ENCODE results near the gene GLP2R.

GLP2R gene

GRCh38 chr17:9828296-9829295, 2.9 kb downstream of the GLP2R start:
- peaks cover 0 to 10% (median 2%) of the 10 kb centered on the region in 5 donors for H3K4me1 ChIP-seq (ENCODE audit: control insufficient read depth in 5 of 5, insufficient read depth in 5 of 5, low read length in 5 of 5)
- no peak overlapping the region for H3K27ac ChIP-seq (ENCODE audit: low read depth, low read length)

GRCh38 chr17:9829343-9829742, 3.6 kb downstream of the GLP2R start:
- peaks cover 0 to 4% (median 0%) of the 10 kb centered on the region in 5 donors for H3K27me3 ChIP-seq (ENCODE audit: control insufficient read depth in 5 of 5, insufficient read depth in 4 of 5, low read length in 5 of 5)
- no peaks in the 10 kb centered on the region for H3K36me3 ChIP-seq (ENCODE audit: control insufficient read depth in 5 of 5, insufficient read depth in 5 of 5, low read length in 5 of 5)
- H3K4me3 ChIP-seq (ENCODE audit: low read depth in 1 of 5, low read length in 5 of 5): no peak overlapping the region
- H3K9me3 ChIP-seq (ENCODE audit: control insufficient read depth in 5 of 5, low read length in 5 of 5): peaks cover 0 to 5% (median 0%) of the 10 kb centered on the region in 5 donors
- H3K9ac ChIP-seq (ENCODE audit: low read length in 5 of 5): no peak overlapping the region
- H3K4me1 ChIP-seq (ENCODE audit: control insufficient read depth in 5 of 5, insufficient read depth in 5 of 5, low read length in 5 of 5): peaks cover 0 to 15% (median 9%) of the 10 kb centered on the region in 5 donors
- no peak overlapping the region for H3K27ac ChIP-seq (ENCODE audit: low read depth, low read length)

More at GRCh38 chr17:9828296-9829295, 2.9 kb downstream of the GLP2R start:
- Histone ChIP-seq H3K36me3 (ENCODE audit: control insufficient read depth in 5 of 5, insufficient read depth in 5 of 5, low read length in 5 of 5) (no peaks in the 10 kb centered on the region), H3K9me3 (ENCODE audit: control insufficient read depth in 5 of 5, low read length in 5 of 5) (peaks cover 0 to 1% (median 0%) of the 10 kb centered on the region in 5 donors), H3K9ac (ENCODE audit: low read length in 5 of 5) (no peak overlapping the region), H3K27me3 (ENCODE audit: control insufficient read depth in 5 of 5, insufficient read depth in 4 of 5, low read length in 5 of 5) (peaks cover 0 to 4% (median 0%) of the 10 kb centered on the region in 5 donors), H3K4me3 (ENCODE audit: low read depth in 1 of 5, low read length in 5 of 5) (no peak overlapping the region)

- H3K9me3 ChIP-seq (ENCODE audit: control insufficient read depth in 5 of 5, low read length in 5 of 5): peaks cover 0 to 5% (median 0%) of the 10 kb centered on the region in 5 donors
- no peak overlapping the region for H3K9ac ChIP-seq (ENCODE audit: low read length in 5 of 5)
- peaks cover 0 to 20% (median 11%) of the 10 kb centered on the region in 5 donors for H3K4me1 ChIP-seq (ENCODE audit: control insufficient read depth in 5 of 5, insufficient read depth in 5 of 5, low read length in 5 of 5)
- no peaks in the 10 kb centered on the region for H3K36me3 ChIP-seq (ENCODE audit: control insufficient read depth in 5 of 5, insufficient read depth in 5 of 5, low read length in 5 of 5)
- H3K4me3 ChIP-seq (ENCODE audit: low read depth in 1 of 5, low read length in 5 of 5): no peak overlapping the region
- H3K27ac ChIP-seq (ENCODE audit: low read depth, low read length): no peak overlapping the region
- H3K27me3 ChIP-seq (ENCODE audit: control insufficient read depth in 5 of 5, insufficient read depth in 4 of 5, low read length in 5 of 5): no peaks in the 10 kb centered on the region
Observed at GRCh38 chr17:9830711-9831110, 5.0 kb downstream of the GLP2R start.

GRCh38 chr17:9833922-9834321, 8.2 kb downstream of the GLP2R start:
- H3K27me3 ChIP-seq (ENCODE audit: control insufficient read depth in 5 of 5, insufficient read depth in 4 of 5, low read length in 5 of 5): peaks cover 0 to 2% (median 0%) of the 10 kb centered on the region in 5 donors
- H3K36me3 ChIP-seq (ENCODE audit: control insufficient read depth in 5 of 5, insufficient read depth in 5 of 5, low read length in 5 of 5): no peaks in the 10 kb centered on the region
- H3K27ac ChIP-seq (ENCODE audit: low read depth, low read length): no peak overlapping the region
- H3K9me3 ChIP-seq (ENCODE audit: control insufficient read depth in 5 of 5, low read length in 5 of 5): peaks cover 0 to 5% (median 0%) of the 10 kb centered on the region in 5 donors
- H3K4me3 ChIP-seq (ENCODE audit: low read depth in 1 of 5, low read length in 5 of 5): peak overlapping the region in 1 of 5 donors; percentile 5
- H3K4me1 ChIP-seq (ENCODE audit: control insufficient read depth in 5 of 5, insufficient read depth in 5 of 5, low read length in 5 of 5): peaks cover 8 to 34% (median 28%) of the 10 kb centered on the region in 5 donors
- no peak overlapping the region for H3K9ac ChIP-seq (ENCODE audit: low read length in 5 of 5)

GRCh38 chr17:9837551-9838471, 12.1 kb downstream of the GLP2R start:
- H3K4me1 ChIP-seq (ENCODE audit: control insufficient read depth in 5 of 5, insufficient read depth in 5 of 5, low read length in 5 of 5): peaks cover 10 to 52% (median 44%) of the 10 kb centered on the region in 5 donors
- peak overlapping the region; percentile 79 for H3K27ac ChIP-seq (ENCODE audit: low read depth, low read length)
- H3K9ac ChIP-seq (ENCODE audit: low read length in 5 of 5): peak overlapping the region in 4 of 5 donors; percentile 14 to 78 (median 38)
- peak overlapping the region in 2 of 5 donors; percentile 37 to 45 for H3K4me3 ChIP-seq (ENCODE audit: low read depth in 1 of 5, low read length in 5 of 5)
- no peaks in the 10 kb centered on the region for H3K36me3 ChIP-seq (ENCODE audit: control insufficient read depth in 5 of 5, insufficient read depth in 5 of 5, low read length in 5 of 5)
- H3K27me3 ChIP-seq (ENCODE audit: control insufficient read depth in 5 of 5, insufficient read depth in 4 of 5, low read length in 5 of 5): peaks cover 0 to 2% (median 0%) of the 10 kb centered on the region in 5 donors
- peaks cover 0 to 5% (median 0%) of the 10 kb centered on the region in 5 donors for H3K9me3 ChIP-seq (ENCODE audit: control insufficient read depth in 5 of 5, low read length in 5 of 5)

- Histone ChIP-seq H3K4me1 (ENCODE audit: control insufficient read depth in 5 of 5, insufficient read depth in 5 of 5, low read length in 5 of 5) (peaks cover 11 to 63% (median 51%) of the 10 kb centered on the region in 5 donors), H3K36me3 (ENCODE audit: control insufficient read depth in 5 of 5, insufficient read depth in 5 of 5, low read length in 5 of 5) (no peaks in the 10 kb centered on the region), H3K27me3 (ENCODE audit: control insufficient read depth in 5 of 5, insufficient read depth in 4 of 5, low read length in 5 of 5) (peaks cover 0 to 2% (median 0%) of the 10 kb centered on the region in 5 donors), H3K9ac (ENCODE audit: low read length in 5 of 5) (no peak overlapping the region), H3K9me3 (ENCODE audit: control insufficient read depth in 5 of 5, low read length in 5 of 5) (no peaks in the 10 kb centered on the region), H3K27ac (ENCODE audit: low read depth, low read length) (no peak overlapping the region), H3K4me3 (ENCODE audit: low read depth in 1 of 5, low read length in 5 of 5) (no peak overlapping the region)
Observed at GRCh38 chr17:9839433-9839832, 13.7 kb downstream of the GLP2R start.

GRCh38 chr17:9842057-9842758, 16.5 kb downstream of the GLP2R start:
- Histone ChIP-seq H3K9me3 (ENCODE audit: control insufficient read depth in 5 of 5, low read length in 5 of 5) (no peaks in the 10 kb centered on the region), H3K27me3 (ENCODE audit: control insufficient read depth in 5 of 5, insufficient read depth in 4 of 5, low read length in 5 of 5) (peaks cover 0 to 2% (median 0%) of the 10 kb centered on the region in 5 donors), H3K4me3 (ENCODE audit: low read depth in 1 of 5, low read length in 5 of 5) (peak overlapping the region; percentile 0 to 39 (median 28)), H3K27ac (ENCODE audit: low read depth, low read length) (peak overlapping the region; percentile 89), H3K36me3 (ENCODE audit: control insufficient read depth in 5 of 5, insufficient read depth in 5 of 5, low read length in 5 of 5) (no peaks in the 10 kb centered on the region), H3K9ac (ENCODE audit: low read length in 5 of 5) (peak overlapping the region in 4 of 5 donors; percentile 19 to 48 (median 32)), H3K4me1 (ENCODE audit: control insufficient read depth in 5 of 5, insufficient read depth in 5 of 5, low read length in 5 of 5) (peaks cover 11 to 59% (median 47%) of the 10 kb centered on the region in 5 donors)

- Histone ChIP-seq H3K4me3 (ENCODE audit: low read depth in 1 of 5, low read length in 5 of 5) (peak overlapping the region in 1 of 5 donors; percentile 4), H3K9ac (ENCODE audit: low read length in 5 of 5) (no peak overlapping the region), H3K4me1 (ENCODE audit: control insufficient read depth in 5 of 5, insufficient read depth in 5 of 5, low read length in 5 of 5) (peaks cover 4 to 47% (median 35%) of the 10 kb centered on the region in 5 donors), H3K9me3 (ENCODE audit: control insufficient read depth in 5 of 5, low read length in 5 of 5) (no peaks in the 10 kb centered on the region), H3K27ac (ENCODE audit: low read depth, low read length) (peak overlapping the region; percentile 89), H3K36me3 (ENCODE audit: control insufficient read depth in 5 of 5, insufficient read depth in 5 of 5, low read length in 5 of 5) (no peaks in the 10 kb centered on the region), H3K27me3 (ENCODE audit: control insufficient read depth in 5 of 5, insufficient read depth in 4 of 5, low read length in 5 of 5) (no peaks in the 10 kb centered on the region)
Observed at GRCh38 chr17:9843152-9844010, 17.7 kb downstream of the GLP2R start.
